Chondrocyte (in vitro differentiated cells): ENCODE measurements around the gene TMEM8B. TPM values are rescaled to one million over a fixed set of nuclear protein-coding genes. Genes with fewer than 3 reads are reported as not detected.
A peak's percentile ranks its signal among the peaks of the same experiment; 100 is the strongest.

Source experiments
- DNase-seq: peaks from one replicate; pipeline ENCODE4 v3.0.0; 2021; ENCODE audit warnings: mixed read lengths, low spot score
- H3K27ac Mint-ChIP-seq: one replicate; pipeline ENCODE4 v1.8.0; 2021; ENCODE audit warnings: mild to moderate bottlenecking, moderate library complexity, mixed read lengths; ENCODE audit not compliant: unreplicated experiment
- H3K27me3 Mint-ChIP-seq: 2 replicates; pipeline ENCODE4 v1.8.0; 2021; ENCODE audit warnings: low read depth, mixed read lengths
- H3K36me3 Mint-ChIP-seq: 2 replicates; pipeline ENCODE4 v1.8.0; 2021; ENCODE audit warnings: low read depth, mixed read lengths
- H3K4me1 Mint-ChIP-seq: 2 replicates; pipeline ENCODE4 v1.8.0; 2021; ENCODE audit warnings: low read depth, mild to moderate bottlenecking, mixed read lengths
- H3K4me3 Mint-ChIP-seq: one replicate; pipeline ENCODE4 v1.8.0; 2021; ENCODE audit warnings: mild to moderate bottlenecking, moderate library complexity, mixed read lengths; ENCODE audit not compliant: unreplicated experiment
- H3K9me3 Mint-ChIP-seq: 2 replicates; pipeline ENCODE4 v1.8.0; 2021; ENCODE audit warnings: low read depth, mixed read lengths
- CTCF ChIP-seq: fragments of 200-600 bp; sonication (generic); IDR thresholded peaks from 2 replicates; pipeline ENCODE4 v1.5.0; 2021; ENCODE audit warnings: antibody characterized with exemption, mild to moderate bottlenecking, moderate library complexity
- long read RNA-seq: library from polyadenylated mRNA; stranded (forward); transcript quantifications from one replicate; pipeline ENCODE4 v2.0.0, GENCODE V29; 2021
- total RNA-seq: library from RNA; stranded (reverse); gene quantifications from 3 replicates; pipeline ENCODE4 v1.2.1, GENCODE V29; 2021

The TMEM8B gene
- 17.4 to 18.2 TPM (median 18.1 TPM) in 3 replicates for total RNA-seq
- long read RNA-seq, partial matches to known transcripts: 18 of 31 reads
- long read RNA-seq, other reads (novel, unspliced or antisense): 13 of 31 reads

GRCh38 chr9:35829084-35829763 is at the start of gene TMEM8B:
Gene TMEM8B (plus strand): TSS chr9:35829228. CDS start chr9:35829448, 220 bp downstream.
- peak within 1 kb of the TSS; percentile 97 for H3K27ac Mint-ChIP-seq

GRCh38 chr9:35781066-35781465 is 48.0 kb upstream of the TMEM8B start:
- no peak for TF ChIP-seq CTCF
- Mint-ChIP-seq H3K4me1 (no peaks in the 10 kb centered on the region), H3K27me3 (peaks cover 19% of the 10 kb centered on the region), H3K36me3 (no peaks in the 10 kb centered on the region), H3K9me3 (no peaks in the 10 kb centered on the region), H3K4me3 (no peak overlapping the region), H3K27ac (no peak overlapping the region)
- no peak for DNase-seq

More at GRCh38 chr9:35829084-35829763, at the start of gene TMEM8B:
- H3K4me3 Mint-ChIP-seq: peak within 1 kb of the TSS; percentile 99
- no peaks in the 10 kb centered on the region for H3K36me3 Mint-ChIP-seq
- no peaks in the 10 kb centered on the region for H3K9me3 Mint-ChIP-seq
- peaks cover 43% of the 10 kb centered on the region for H3K4me1 Mint-ChIP-seq
- TF ChIP-seq CTCF: no peak
- DNase-seq: no peak
- no peaks in the 10 kb centered on the region for H3K27me3 Mint-ChIP-seq

DNA sequence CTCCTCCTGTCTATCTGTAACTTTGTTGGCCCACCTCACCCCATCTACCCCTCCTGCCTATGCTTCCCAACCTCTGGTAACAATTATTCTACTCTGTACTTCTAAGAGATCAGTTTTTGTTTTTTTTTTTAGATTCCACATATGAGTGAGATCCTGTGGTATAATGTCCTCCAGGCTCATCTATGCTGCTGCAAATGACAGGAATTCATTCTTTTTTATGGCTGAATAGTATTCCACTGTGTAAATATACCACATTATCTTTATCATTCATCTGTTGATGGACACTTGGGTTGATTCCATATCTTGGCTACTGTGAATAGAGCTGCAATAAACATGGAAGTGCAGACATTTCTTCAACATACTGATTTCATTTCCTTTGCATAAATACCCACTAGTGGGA is 45.6 kb upstream of the TMEM8B start:
- TF ChIP-seq CTCF: no peak
- Mint-ChIP-seq H3K4me1 (no peaks in the 10 kb centered on the region), H3K27me3 (peaks cover 19% of the 10 kb centered on the region), H3K27ac (no peak overlapping the region), H3K36me3 (no peaks in the 10 kb centered on the region), H3K9me3 (no peaks in the 10 kb centered on the region), H3K4me3 (no peak overlapping the region)
- no peak for DNase-seq

- peaks cover 3% of the 10 kb centered on the region for H3K27me3 Mint-ChIP-seq
- no peak for TF ChIP-seq CTCF
- peaks cover 32% of the 10 kb centered on the region for H3K4me1 Mint-ChIP-seq
- no peak overlapping the region for H3K4me3 Mint-ChIP-seq
- H3K9me3 Mint-ChIP-seq: no peaks in the 10 kb centered on the region
- no peak overlapping the region for H3K27ac Mint-ChIP-seq
- no peaks in the 10 kb centered on the region for H3K36me3 Mint-ChIP-seq
- DNase-seq: no peak
These were observed 39.5 kb upstream of the TMEM8B start for GRCh38 chr9:35789541-35789940.

DNA sequence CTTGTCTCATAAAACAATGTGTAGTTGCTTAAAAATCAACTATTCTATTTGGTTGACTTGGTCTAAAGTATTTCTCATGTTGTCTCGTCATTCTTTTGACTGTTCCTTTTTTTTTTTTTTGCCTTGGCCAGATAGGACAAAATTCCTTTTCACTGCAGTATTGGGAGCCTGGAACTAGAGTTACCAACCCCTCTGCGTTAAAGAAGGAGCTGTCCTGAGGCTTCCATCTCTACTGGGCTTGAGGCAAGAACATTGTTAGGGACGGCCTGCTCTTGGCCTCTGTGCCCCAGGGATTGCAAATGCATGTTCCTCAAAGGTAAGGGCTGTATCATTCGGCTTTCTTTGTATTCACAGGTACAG is 39.0 kb upstream of the TMEM8B start:
- H3K4me3 Mint-ChIP-seq: no peak overlapping the region

More for the DNA sequence above, 39.0 kb upstream of the TMEM8B start:
- H3K36me3 Mint-ChIP-seq: no peaks in the 10 kb centered on the region
- TF ChIP-seq CTCF: no peak
- no peak overlapping the region for H3K27ac Mint-ChIP-seq
- peaks cover 3% of the 10 kb centered on the region for H3K27me3 Mint-ChIP-seq
- no peak for DNase-seq
- peaks cover 36% of the 10 kb centered on the region for H3K4me1 Mint-ChIP-seq
- no peaks in the 10 kb centered on the region for H3K9me3 Mint-ChIP-seq
